Neural crest cell (in vitro differentiated cells): Measurements from ENCODE around the gene KIAA2012. TPM values are rescaled to one million over a fixed set of nuclear protein-coding genes. Genes with fewer than 3 reads are reported as not detected.

Source experiments
- DNase-seq: peaks from one replicate; pipeline ENCODE4 v3.0.0; 2021; ENCODE audit warnings: low read depth, mixed read lengths, low spot score
- H3K27ac Mint-ChIP-seq: one replicate; pipeline ENCODE4 v1.8.0; 2021; ENCODE audit warnings: mild to moderate bottlenecking, mixed read lengths; ENCODE audit not compliant: unreplicated experiment
- H3K27me3 Mint-ChIP-seq: 2 replicates; pipeline ENCODE4 v1.8.0; 2021; ENCODE audit warnings: low read depth, mild to moderate bottlenecking, mixed read lengths
- H3K36me3 Mint-ChIP-seq: 2 replicates; pipeline ENCODE4 v1.8.0; 2021; ENCODE audit warnings: low read depth, mild to moderate bottlenecking, mixed read lengths
- H3K4me1 Mint-ChIP-seq: 2 replicates; pipeline ENCODE4 v1.8.0; 2021; ENCODE audit warnings: mixed read lengths
- H3K4me3 Mint-ChIP-seq: one replicate; pipeline ENCODE4 v1.8.0; 2021; ENCODE audit warnings: mild to moderate bottlenecking, mixed read lengths
- H3K9me3 Mint-ChIP-seq: 2 replicates; pipeline ENCODE4 v1.8.0; 2021; ENCODE audit warnings: mixed read lengths
- CTCF ChIP-seq: fragments of 200-600 bp; sonication (generic); conservative IDR thresholded peaks from 2 replicates; pipeline ENCODE4 v1.5.0; 2021; ENCODE audit warnings: antibody characterized with exemption, mild to moderate bottlenecking
- total RNA-seq: library from RNA; stranded (reverse); gene quantifications from 2 replicates; pipeline ENCODE4 v1.2.1, GENCODE V29; 2021

The KIAA2012 gene
- total RNA-seq, 1 donor from 2014 or later = 0.07 TPM

- no peak for DNase-seq
- Mint-ChIP-seq H3K4me1 (peaks cover 20% of the 10 kb centered on the region), H3K36me3 (no peaks in the 10 kb centered on the region), H3K27me3 (no peaks in the 10 kb centered on the region), H3K9me3 (no peaks in the 10 kb centered on the region), H3K4me3 (no peak overlapping the region), H3K27ac (no peak overlapping the region)
- TF ChIP-seq CTCF = no peak
Measured at GRCh38 chr2:202109737-202110184, 36.7 kb downstream of the KIAA2012 start.

- DNase-seq = no peak
- Mint-ChIP-seq H3K4me3 (no peak overlapping the region), H3K4me1 (peaks cover 20% of the 10 kb centered on the region), H3K27ac (no peak overlapping the region), H3K9me3 (no peaks in the 10 kb centered on the region), H3K36me3 (no peaks in the 10 kb centered on the region), H3K27me3 (no peaks in the 10 kb centered on the region)
- no peak for TF ChIP-seq CTCF
Measured at GRCh38 chr2:202110491-202110890, 37.4 kb downstream of the KIAA2012 start.

GRCh38 chr2:202112041-202112440 lies 39.0 kb downstream of the KIAA2012 start:
- DNase-seq = no peak
- Mint-ChIP-seq H3K4me3 (no peak overlapping the region), H3K4me1 (peaks cover 20% of the 10 kb centered on the region), H3K9me3 (no peaks in the 10 kb centered on the region), H3K27me3 (no peaks in the 10 kb centered on the region), H3K27ac (no peak overlapping the region), H3K36me3 (no peaks in the 10 kb centered on the region)
- TF ChIP-seq CTCF = no peak

GRCh38 chr2:202113571-202114142 lies 40.6 kb downstream of the KIAA2012 start:
- Mint-ChIP-seq H3K9me3 (no peaks in the 10 kb centered on the region), H3K4me1 (peaks cover 20% of the 10 kb centered on the region), H3K36me3 (no peaks in the 10 kb centered on the region), H3K27me3 (no peaks in the 10 kb centered on the region), H3K4me3 (no peak overlapping the region), H3K27ac (no peak overlapping the region)
- DNase-seq = no peak
- TF ChIP-seq CTCF = no peak

GRCh38 chr2:202114291-202114690 lies 41.2 kb downstream of the KIAA2012 start:
- H3K4me3 Mint-ChIP-seq = no peak overlapping the region
- H3K9me3 Mint-ChIP-seq = no peaks in the 10 kb centered on the region
- H3K27me3 Mint-ChIP-seq = no peaks in the 10 kb centered on the region
- no peaks in the 10 kb centered on the region for H3K36me3 Mint-ChIP-seq
- DNase-seq = no peak
- peaks cover 20% of the 10 kb centered on the region for H3K4me1 Mint-ChIP-seq
- no peak for TF ChIP-seq CTCF
- no peak overlapping the region for H3K27ac Mint-ChIP-seq

- H3K27ac Mint-ChIP-seq = no peak overlapping the region
- no peak for TF ChIP-seq CTCF
- no peak for DNase-seq
- peaks cover 16% of the 10 kb centered on the region for H3K4me1 Mint-ChIP-seq
- no peak overlapping the region for H3K4me3 Mint-ChIP-seq
- no peaks in the 10 kb centered on the region for H3K36me3 Mint-ChIP-seq
- no peaks in the 10 kb centered on the region for H3K9me3 Mint-ChIP-seq
- no peaks in the 10 kb centered on the region for H3K27me3 Mint-ChIP-seq
Measured at GRCh38 chr2:202114795-202115194, 41.7 kb downstream of the KIAA2012 start.
